NCI-H345 treated with DMSO at 0.1 percent for 48 hours (cell line): ENCODE measurements around the gene SLC1A2.

Source experiments
- DNase-seq: peaks from one replicate; lab custom pipeline; 2025; ENCODE audit not compliant: unreplicated experiment; lab: John Stamatoyannopoulos, UW

The SLC1A2 gene

GRCh38 chr11:35248558-35249323 lies 170.6 kb downstream of the SLC1A2 start:
- DNase-seq: no peak

GRCh38 chr11:35247863-35248262 lies 171.5 kb downstream of the SLC1A2 start:
- no peak for DNase-seq

GRCh38 chr11:35247428-35247827 lies 171.9 kb downstream of the SLC1A2 start:
- no peak for DNase-seq

DNA sequence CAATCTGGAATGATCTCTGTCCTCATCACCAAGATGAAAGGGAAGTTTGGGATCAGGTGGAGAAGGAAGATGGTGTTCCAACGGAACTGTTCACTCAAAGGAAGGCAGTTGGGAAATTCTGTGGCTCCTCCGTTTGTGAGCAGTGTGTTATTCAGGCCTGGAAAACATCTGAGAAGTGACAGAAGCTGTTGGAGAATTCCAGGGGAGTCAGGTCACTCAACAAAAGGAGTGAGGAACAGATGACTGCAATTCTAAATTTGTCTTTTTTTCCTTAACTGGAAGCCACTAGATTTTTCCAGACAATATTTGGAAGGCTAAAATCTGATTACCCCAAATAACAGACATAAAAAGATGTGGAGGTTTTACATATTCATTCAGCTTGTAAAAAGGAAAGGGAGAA lies 172.6 kb downstream of the SLC1A2 start:
- DNase-seq: no peak

GRCh38 chr11:35245786-35246185 lies 173.6 kb downstream of the SLC1A2 start:
- DNase-seq: no peak

- no peak for DNase-seq
Observed at GRCh38 chr11:35245056-35245455, 174.3 kb downstream of the SLC1A2 start.

- no peak for DNase-seq
Observed at GRCh38 chr11:35243774-35244173, 175.6 kb downstream of the SLC1A2 start.

DNA sequence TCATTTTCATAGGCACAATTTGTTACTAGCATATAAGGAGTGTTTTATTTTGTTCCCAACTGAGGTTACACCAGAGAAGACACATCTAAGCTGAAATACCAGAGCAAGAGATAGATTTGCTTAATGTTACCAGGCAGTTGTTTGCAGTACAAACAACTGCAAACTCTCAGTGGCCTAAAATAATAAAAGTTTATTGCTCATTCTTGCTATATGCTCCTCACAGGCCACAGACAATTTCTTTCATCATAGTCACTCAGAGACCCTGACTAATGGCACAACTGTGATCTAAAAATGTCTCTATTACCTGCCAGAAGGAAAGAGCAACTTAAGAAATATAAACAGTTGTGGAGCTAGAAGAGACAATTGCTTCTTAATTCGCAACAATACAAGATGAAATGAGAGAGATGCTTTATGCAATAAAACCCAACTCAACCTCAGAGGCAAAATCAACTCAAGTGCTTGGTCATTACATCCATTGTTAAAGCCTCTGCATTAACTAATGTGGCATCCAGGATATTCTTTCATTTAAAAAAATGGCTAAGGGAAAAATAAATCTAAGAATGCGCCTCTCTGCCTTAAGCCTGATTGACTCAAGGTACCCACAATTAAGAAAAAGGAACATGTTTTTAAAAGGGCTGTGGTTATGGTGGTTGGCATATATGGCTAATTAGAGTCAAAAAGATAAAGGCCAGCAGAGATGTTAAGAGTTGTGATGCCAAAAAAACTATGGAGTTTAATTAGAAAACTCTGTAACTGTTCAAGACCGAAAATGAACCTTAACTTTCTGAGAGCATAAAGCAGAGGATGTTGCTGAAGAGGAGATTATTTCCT lies 176.7 kb downstream of the SLC1A2 start:
- DNase-seq: no peak

- no peak for DNase-seq
Observed at GRCh38 chr11:35241531-35241930, 177.8 kb downstream of the SLC1A2 start.

DNA sequence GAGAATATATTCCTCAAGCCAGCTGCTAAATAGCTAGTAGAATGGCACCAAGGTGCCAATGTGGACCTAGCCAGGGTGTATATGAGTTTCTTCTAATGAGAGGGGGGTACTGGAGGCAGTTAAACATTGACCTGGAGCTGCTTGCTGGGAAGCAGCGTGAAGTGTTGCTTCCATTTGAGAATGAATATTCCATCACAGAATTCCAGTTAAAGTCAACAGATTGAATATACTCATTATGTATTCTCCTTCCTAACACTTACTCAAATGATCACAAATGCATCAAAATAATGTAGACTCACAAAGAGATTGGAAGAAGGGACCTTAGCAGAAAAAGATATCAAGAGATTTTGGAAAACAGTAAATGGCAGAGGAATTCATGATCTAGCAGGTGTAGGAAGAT lies 178.3 kb downstream of the SLC1A2 start:
- DNase-seq: no peak

DNA sequence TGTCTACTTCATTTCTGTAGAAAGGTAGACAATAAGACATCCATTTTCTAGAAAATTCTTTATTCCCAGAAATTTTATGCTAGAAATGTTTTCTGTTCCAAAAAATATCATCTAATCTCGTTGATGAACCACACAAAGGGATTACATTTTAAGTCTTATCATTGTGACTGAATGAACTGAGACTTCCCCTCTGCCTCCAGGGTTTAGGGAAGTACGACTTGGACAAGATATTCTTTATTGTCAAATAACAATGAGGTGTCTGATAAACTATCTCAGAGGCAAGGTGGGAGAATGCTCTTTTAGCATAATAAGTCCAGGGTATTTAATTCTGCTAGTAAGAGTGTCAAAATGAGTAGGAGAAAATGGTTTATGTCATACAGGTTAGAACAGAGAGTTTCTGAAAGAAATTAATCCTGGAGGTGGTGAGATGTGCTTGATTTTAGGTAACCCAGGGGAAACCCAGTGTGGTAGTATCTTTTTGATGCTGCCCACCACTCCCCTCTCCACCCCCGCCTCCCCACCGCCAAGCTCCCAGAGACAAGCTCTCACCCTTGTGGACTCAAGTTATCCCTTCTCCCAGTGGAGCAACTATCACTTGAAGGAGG lies 179.8 kb downstream of the SLC1A2 start:
- DNase-seq: no peak

DNA sequence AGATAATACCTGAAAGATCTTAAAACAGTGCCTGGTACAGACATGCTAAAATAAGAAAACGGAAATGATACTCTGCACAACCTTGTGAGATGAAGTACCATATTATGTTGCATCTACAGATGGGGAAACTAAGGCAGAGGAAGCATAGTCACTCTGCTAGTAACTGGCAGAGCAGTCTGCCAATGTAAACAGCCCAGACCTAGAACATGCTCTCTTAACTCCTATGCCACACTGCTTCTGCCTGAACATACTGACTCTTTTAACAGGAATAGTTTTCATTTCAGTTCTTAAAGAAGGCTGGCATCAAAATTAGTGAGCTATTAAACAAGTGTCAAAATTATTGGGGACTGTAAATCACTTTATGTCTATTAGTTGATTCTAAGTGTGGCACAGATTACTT lies 180.5 kb downstream of the SLC1A2 start:
- no peak for DNase-seq

DNA sequence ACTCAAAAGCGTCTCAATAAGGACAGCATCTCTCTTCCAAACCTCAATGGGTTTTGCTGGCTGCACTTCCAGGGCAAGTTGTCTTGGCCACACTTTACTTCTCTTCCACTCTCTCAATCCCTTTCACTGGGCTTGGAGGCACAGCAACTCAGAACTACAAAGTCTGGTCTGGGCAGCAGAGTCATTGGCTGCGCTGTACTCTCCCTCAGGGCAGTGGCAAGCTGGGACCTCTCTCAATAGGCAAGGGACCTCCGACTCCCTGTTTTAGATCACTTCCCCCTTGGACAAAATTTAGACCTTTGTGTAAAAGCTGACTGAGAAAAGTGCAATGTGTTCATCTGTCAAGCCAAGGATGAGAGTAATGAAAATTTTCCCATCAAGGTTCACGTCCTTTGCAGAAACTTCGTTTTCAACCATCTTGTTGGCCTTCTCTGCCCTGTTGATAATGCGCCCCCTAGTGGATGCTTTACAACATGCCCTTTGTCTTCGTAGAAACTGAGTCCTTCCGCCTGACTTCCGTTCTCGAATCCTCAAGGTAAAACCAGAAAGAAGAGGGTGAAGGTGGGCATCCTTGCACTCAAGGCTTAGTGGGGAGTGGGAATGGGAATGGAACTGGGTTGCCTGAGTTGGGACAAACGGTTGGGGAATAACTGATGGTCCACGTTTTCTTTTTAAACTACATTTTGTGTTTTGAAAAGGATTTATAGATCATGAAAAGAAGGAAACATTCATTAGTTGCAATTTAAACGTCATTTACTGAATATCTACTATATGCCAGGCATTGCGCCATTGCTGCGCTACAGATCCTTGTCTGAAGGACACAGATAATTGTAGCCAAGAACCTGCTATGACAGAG lies 181.3 kb downstream of the SLC1A2 start:
- DNase-seq: peak; percentile 7

DNA sequence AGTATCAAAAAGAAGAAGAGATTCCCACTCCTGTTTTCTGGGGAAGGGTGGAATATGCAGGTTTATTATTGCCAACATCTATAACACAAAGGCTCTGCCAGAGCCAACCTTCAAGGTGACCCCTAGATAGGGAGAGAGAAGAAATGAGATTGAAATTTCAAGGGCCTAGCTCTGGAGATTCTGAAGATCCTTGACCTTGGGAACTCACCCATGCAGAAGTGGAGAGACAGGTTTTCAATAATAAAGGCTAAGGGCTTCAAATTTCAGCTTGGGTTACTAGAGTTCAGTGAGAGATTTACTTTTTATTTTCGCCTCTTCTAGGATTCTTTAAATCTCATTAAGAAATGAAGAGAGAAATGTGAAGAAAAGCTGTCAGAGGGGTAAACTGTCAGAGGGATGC lies 182.0 kb downstream of the SLC1A2 start:
- DNase-seq: no peak

GRCh38 chr11:35236667-35237003 lies 182.7 kb downstream of the SLC1A2 start:
- DNase-seq: no peak

GRCh38 chr11:35235936-35236666 lies 183.3 kb downstream of the SLC1A2 start:
- no peak for DNase-seq

DNA sequence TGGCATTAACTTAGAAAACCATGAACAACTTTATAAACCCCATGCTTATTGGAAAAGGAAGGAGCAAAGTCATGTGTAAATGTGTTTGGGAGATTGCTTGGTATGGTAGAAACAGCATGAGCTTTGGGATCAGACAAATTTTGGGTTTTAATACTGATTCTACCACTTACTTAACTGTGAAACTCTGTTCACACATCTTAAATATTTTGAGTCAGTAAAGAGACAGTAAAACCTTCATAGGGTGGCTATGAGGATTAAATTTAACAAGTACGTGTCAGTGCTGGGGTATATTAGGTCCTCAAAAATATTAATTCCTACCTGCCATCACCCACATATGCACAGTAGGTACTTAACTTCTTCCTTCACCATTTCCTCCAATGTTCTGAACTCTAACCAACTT lies 183.9 kb downstream of the SLC1A2 start:
- no peak for DNase-seq

GRCh38 chr11:35235157-35235468 lies 184.2 kb downstream of the SLC1A2 start:
- DNase-seq: no peak

- DNase-seq: no peak
Observed at GRCh38 chr11:35234460-35235156, 184.8 kb downstream of the SLC1A2 start.

DNA sequence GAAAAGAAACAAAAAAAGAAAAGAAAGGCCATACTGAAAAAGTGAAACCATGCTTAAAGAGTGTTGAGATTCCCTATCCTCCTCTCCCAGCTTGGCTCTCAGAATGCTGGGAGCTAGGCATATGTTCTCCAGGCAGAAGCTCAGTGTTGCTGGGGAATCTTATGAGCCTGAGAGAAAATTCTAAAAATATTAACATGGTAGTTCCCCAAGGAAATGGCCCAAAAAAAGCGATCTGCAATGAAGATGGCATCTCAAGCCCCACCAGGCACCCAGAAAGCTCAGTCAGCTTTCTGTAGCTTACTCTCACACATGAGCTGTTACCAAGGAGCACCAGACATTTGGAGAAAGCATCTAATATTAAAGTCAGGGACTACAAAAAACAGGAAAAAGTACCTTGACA lies 185.8 kb downstream of the SLC1A2 start:
- DNase-seq: no peak
